Activated CD8-positive, alpha-beta memory T cell treated with anti-CD3 and anti-CD28 coated beads for 1 hour (primary cell): Measurements from ENCODE around the gene KCNJ4.
"Not testable (repeated sequence)": the region's sequence is repeated elsewhere in the genome, so short reads cannot be mapped to it uniquely, and the experiment has no call there.

Experiments used
- DNase-seq, 2 donors: peaks; one replicate each; pipeline ENCODE4 v3.0.0-alpha.2; 2020; ENCODE audit warnings: low read depth in 1 of 2; ENCODE audit errors: extremely low read depth in 1 of 2

The KCNJ4 gene

GRCh38 chr22:38395944-38396343, 59.1 kb downstream of the KCNJ4 start:
- DNase-seq, result not testable (repeated sequence)

GRCh38 chr22:38394929-38395624, 59.9 kb downstream of the KCNJ4 start:
- not testable (repeated sequence) for DNase-seq

- not testable (repeated sequence) for DNase-seq
Observed at GRCh38 chr22:38389428-38389818, 65.6 kb downstream of the KCNJ4 start.

- DNase-seq, result not testable (repeated sequence)
Observed at GRCh38 chr22:38388506-38389427, 66.2 kb downstream of the KCNJ4 start.

- DNase-seq, result not testable (repeated sequence)
Observed at GRCh38 chr22:38386918-38387317, 68.1 kb downstream of the KCNJ4 start.

GRCh38 chr22:38383417-38383816, 71.6 kb downstream of the KCNJ4 start:
- no peak for DNase-seq

GRCh38 chr22:38381371-38381770, 73.6 kb downstream of the KCNJ4 start:
- not testable (repeated sequence) for DNase-seq
